Measurements from ENCODE around the gene ANO8. TPM values are rescaled to one million over a fixed set of nuclear protein-coding genes. Genes with fewer than 3 reads are reported as not detected.

Gene ANO8
- total RNA-seq, 1 experiment from 2014 or later = 21.9 TPM

GRCh38 chr19:17337675-17338432 is 3.2 kb upstream of the ANO8 start:
- peaks cover 2% of the 10 kb centered on the region; the same call in 1 of the 2 replicates for H3K4me1 ChIP-seq (ENCODE audit: insufficient read depth, low read length)
- H3K27me3 ChIP-seq (ENCODE audit: insufficient read depth, low read length) = no peaks in the 10 kb centered on the region
- no peak overlapping the region for H3K27ac ChIP-seq (ENCODE audit: insufficient read length, low read depth, low read length)
- H3K18ac ChIP-seq (ENCODE audit: insufficient read length, low read depth, low read length) = no peak overlapping the region
- H3K14ac ChIP-seq (ENCODE audit: insufficient read depth, low read length) = no peak overlapping the region
- no peak overlapping the region for H4K8ac ChIP-seq (replicated peaks; ENCODE audit: insufficient read length, low read depth, low read length)
- H3K79me2 ChIP-seq (ENCODE audit: insufficient read depth, low read length) = no peaks in the 10 kb centered on the region
- no peak overlapping the region for H3K4ac ChIP-seq (ENCODE audit: low read depth, low read length)
- no peak overlapping the region for H4K91ac ChIP-seq (ENCODE audit: insufficient read length, low read depth, low read length)
- H3K79me1 ChIP-seq (ENCODE audit: insufficient read depth, low read depth, low read length, poor library complexity, severe bottlenecking) = no peaks in the 10 kb centered on the region
- peak overlapping the region; percentile 97 to 98 for H3K4me3 Mint-ChIP-seq
- H3K56ac ChIP-seq (ENCODE audit: insufficient read length, low read depth, low read length) = no peak overlapping the region
- no peaks in the 10 kb centered on the region for H3K9me3 Mint-ChIP-seq
- peak overlapping the region in 2 of 3 experiments; percentile 85 to 97; a peak in 3 of 7 replicates for H3K27ac Mint-ChIP-seq
- no peak overlapping the region for H2AFZ ChIP-seq (ENCODE audit: low read length)
- no peak overlapping the region for H2AK5ac ChIP-seq (ENCODE audit: insufficient read length, low read length)
- no peaks in the 10 kb centered on the region for H3K9me3 ChIP-seq (ENCODE audit: control insufficient read depth, low read depth, low read length)
- no peak overlapping the region for H3T11ph ChIP-seq (ENCODE audit: low read length)
- H2BK15ac ChIP-seq (ENCODE audit: low read depth, low read length) = no peak overlapping the region
- H3K4me2 ChIP-seq (ENCODE audit: insufficient read depth, insufficient read length, low read length) = peak overlapping the region; percentile 86
- no CpG with 5 or more reads among the region's 50 CpGs for WGBS (ENCODE audit: extremely low coverage, insufficient read length, low lambda C conversion rate)
- no peak for TF ChIP-seq CTCF (conservative IDR thresholded peaks at IDR 0.05)
- peaks cover 11 to 26% (median 25%) of the 10 kb centered on the region in 3 experiments; a peak in 6 of 7 replicates for H3K36me3 Mint-ChIP-seq (ENCODE audit: insufficient read depth in 1 of 3, low read depth in 3 of 3)
- H3K27me3 Mint-ChIP-seq (ENCODE audit: low read depth) = peaks cover under 1% of the 10 kb centered on the region; the same call in 1 of the 2 replicates
- H3K9ac ChIP-seq (ENCODE audit: extremely low read depth, insufficient read length, low read length) = peak overlapping the region; percentile 68
- no peaks in the 10 kb centered on the region for H4K20me1 ChIP-seq (ENCODE audit: control insufficient read depth, insufficient read depth, insufficient read length)
- no peak overlapping the region for H2BK120ac ChIP-seq (ENCODE audit: low read depth, low read length, poor library complexity, severe bottlenecking)
- H3K23ac ChIP-seq (ENCODE audit: insufficient read length, low read depth, low read length) = no peak overlapping the region
- no peak for DNase-seq
- H2BK20ac ChIP-seq (ENCODE audit: low read depth, low read length, poor library complexity, severe bottlenecking) = no peak overlapping the region
- no peak overlapping the region for H4K5ac ChIP-seq (ENCODE audit: insufficient read length, low read depth, low read length)
- H3K4me1 Mint-ChIP-seq = peaks cover 22 to 47% of the 10 kb centered on the region in 2 experiments
- no peak overlapping the region for H2BK5ac ChIP-seq (ENCODE audit: insufficient read length, low read length)
- H2BK12ac ChIP-seq (ENCODE audit: insufficient read length, low read depth, low read length) = no peak overlapping the region
- peaks cover 25% of the 10 kb centered on the region for H3K23me2 ChIP-seq (ENCODE audit: insufficient read length, low read depth, low read length, poor library complexity, severe bottlenecking)
